Prostate gland (tissue), 2 donors: ENCODE results near the gene GPR82.

Source experiments
- CTCF ChIP-seq, 4 experiments: fragments of 200-600 bp in 2 of 4; fragments of 450-650 bp in 2 of 4; sonication (generic) in 2 of 4; IDR thresholded peaks; 1 replicate in 3 of 4; 2 replicates in 1 of 4; pipeline ENCODE4 v1.5.1; 2016 to 2019; ENCODE audit warnings: antibody characterized with exemption in 4 of 4, mild to moderate bottlenecking in 2 of 4, moderate library complexity in 2 of 4
- POLR2A ChIP-seq: fragments of 450-650 bp; IDR thresholded peaks from one replicate; pipeline ENCODE4 v1.6.1; 2016; ENCODE audit warnings: antibody characterized with exemption, mild to moderate bottlenecking
- POLR2AphosphoS5 ChIP-seq: sonication (generic); formaldehyde crosslinking; IDR thresholded peaks from one replicate; pipeline ENCODE4 v1.6.1; 2017; ENCODE audit warnings: antibody characterized with exemption

GRCh38 chrX:41684940-41685339 is 39.0 kb upstream of the GPR82 start:
- TF ChIP-seq CTCF (IDR thresholded peaks at IDR 0.05) (no peak), POLR2A (no peak), POLR2AphosphoS5 (no peak)
